Ovary (tissue), 9 donors: ENCODE data around the gene HSFX3. TPM values are rescaled to one million over a fixed set of nuclear protein-coding genes. Genes with fewer than 3 reads are reported as not detected.
A peak's percentile ranks its signal among the peaks of the same experiment; 100 is the strongest.
"Not testable (repeated sequence)": the region's sequence is repeated elsewhere in the genome, so short reads cannot be mapped to it uniquely, and the experiment has no call there.

Experiments
- DNase-seq, 5 donors: peaks; one replicate each; pipeline ENCODE4 v3.0.0-alpha.2; 2019 to 2020
- H3K27ac ChIP-seq, 2 donors: fragments of 200-600 bp; one replicate each; pipeline versions ENCODE4 v1.5.1 to v1.8.0; 2019 to 2022
- H3K27me3 ChIP-seq: fragments of 200-600 bp; one replicate; pipeline ENCODE4 v1.8.0; 2022
- H3K36me3 ChIP-seq: fragments of 200-600 bp; sonication (generic); one replicate; pipeline ENCODE4 v1.5.1; 2019
- H3K4me1 ChIP-seq: one replicate; pipeline ENCODE4 v1.8.1; 2013; ENCODE audit warnings: mild to moderate bottlenecking, moderate library complexity; ENCODE audit not compliant: insufficient read depth
- H3K4me3 ChIP-seq: fragments of 200-600 bp; sonication (generic); one replicate; pipeline ENCODE4 v1.5.1; 2017
- H3K9me3 ChIP-seq, 2 donors: fragments of 200-600 bp in 1 of 2; sonication (generic) in 1 of 2; one replicate each; pipeline versions ENCODE4 v1.5.1 to v1.8.1; 2013 to 2019; ENCODE audit warnings: mild to moderate bottlenecking in 1 of 2, moderate library complexity in 1 of 2
- EP300 ChIP-seq: sonication (generic); formaldehyde crosslinking; IDR thresholded peaks from one replicate; pipeline ENCODE4 v1.6.1; 2017; ENCODE audit warnings: antibody characterized with exemption
- POLR2A ChIP-seq: fragments of 450-650 bp; IDR thresholded peaks from one replicate; pipeline ENCODE4 v1.6.1; 2017; ENCODE audit warnings: antibody characterized with exemption, mild to moderate bottlenecking, moderate library complexity
- WGBS, 3 donors: extraction: QIAGEN DNeasy Blood & Tissue Kit in 1 of 3; methylation state at CpG; one replicate each; pipeline versions ENCODE4 v1.1.5 to v1.1.7; 2013 to 2017; 5-methylcytosine and 5-hydroxymethylcytosine counted together
- intact Hi-C, 4 donors: fragments of 100-400 bp; cut with DNase I; formaldehyde crosslinking; loops; one replicate each; pipeline versions ENCODE4 v1.11.0 to v1.15.1; 2022 to 2023
- polyA plus RNA-seq, 2 donors: library from polyadenylated mRNA; stranded (reverse); fragments of 200-250 nt in 1 of 2; fragments of 350-450 nt in 1 of 2; fragmentation: Illumina TruSeq in 1 of 2; extraction: RNeasy Lipid Tissue Mini Kit (QIAGEN cat#74804) in 1 of 2; gene quantifications; one replicate each; pipeline ENCODE4 v1.2.3, GENCODE V29; 2013 to 2014
- total RNA-seq, 7 donors: library from RNA; depleted of rRNA in 2 of 7; stranded (reverse); fragments of >200 nt in 2 of 7; fragmentation: NEBNext Ultra II Directional in 3 of 7; extraction: Animal tissue kit (Norgen Biotek cat#: 25700) in 3 of 7; gene quantifications; one replicate each; pipeline versions ENCODE4 v1.1.0 to v1.2.4, GENCODE V29; 2016 to 2023
- TF ChIP-seq, protein P1 (sequence below), 3 donors: fragments of 450-650 bp in 2 of 3; fragments of 200-600 bp in 1 of 3; IDR thresholded peaks; one replicate each; pipeline versions ENCODE4 v1.5.1 to v1.8.0; 2016 to 2022; ENCODE audit warnings: antibody characterized with exemption in 3 of 3, mild to moderate bottlenecking in 1 of 3
- donor health status: DM: no; HTN: no; CAD: no; lungs with moderate emphysema.
- donor health status: DM: no; HTN: no; CAD: no.
- donor health status: Bipolar disorder and iron deficiency.
- donor health status: DM: yes; HTN: yes; CAD: no.
- donor health status: DM: no; HTN: no; CAD: no.
- donor health status: DM: yes; HTN: yes; CAD: no.

HSFX3 gene
- total and polyA plus RNA-seq, 9 donors: not detected

GRCh38 chrX:149541521-149542047 is 8.1 kb downstream of the HSFX3 start:
- Histone ChIP-seq H3K36me3 (no peaks in the 10 kb centered on the region), H3K4me1 (peaks cover 3% of the 10 kb centered on the region), H3K4me3 (peak overlapping the region; percentile 56), H3K27ac (peak overlapping the region; percentile 44 to 86), H3K27me3 (no peaks in the 10 kb centered on the region), H3K9me3 (no peaks in the 10 kb centered on the region)
- no peak for TF ChIP-seq EP300
- no peak for TF ChIP-seq POLR2A
- TF ChIP-seq, protein P1, sequence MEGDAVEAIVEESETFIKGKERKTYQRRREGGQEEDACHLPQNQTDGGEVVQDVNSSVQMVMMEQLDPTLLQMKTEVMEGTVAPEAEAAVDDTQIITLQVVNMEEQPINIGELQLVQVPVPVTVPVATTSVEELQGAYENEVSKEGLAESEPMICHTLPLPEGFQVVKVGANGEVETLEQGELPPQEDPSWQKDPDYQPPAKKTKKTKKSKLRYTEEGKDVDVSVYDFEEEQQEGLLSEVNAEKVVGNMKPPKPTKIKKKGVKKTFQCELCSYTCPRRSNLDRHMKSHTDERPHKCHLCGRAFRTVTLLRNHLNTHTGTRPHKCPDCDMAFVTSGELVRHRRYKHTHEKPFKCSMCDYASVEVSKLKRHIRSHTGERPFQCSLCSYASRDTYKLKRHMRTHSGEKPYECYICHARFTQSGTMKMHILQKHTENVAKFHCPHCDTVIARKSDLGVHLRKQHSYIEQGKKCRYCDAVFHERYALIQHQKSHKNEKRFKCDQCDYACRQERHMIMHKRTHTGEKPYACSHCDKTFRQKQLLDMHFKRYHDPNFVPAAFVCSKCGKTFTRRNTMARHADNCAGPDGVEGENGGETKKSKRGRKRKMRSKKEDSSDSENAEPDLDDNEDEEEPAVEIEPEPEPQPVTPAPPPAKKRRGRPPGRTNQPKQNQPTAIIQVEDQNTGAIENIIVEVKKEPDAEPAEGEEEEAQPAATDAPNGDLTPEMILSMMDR (IDR thresholded peaks at IDR 0.05): no peak
- intact Hi-C loops: no loop called here
- DNase-seq: no peak
- WGBS, 3 donors: 42 to 56% (median 49%) methylated on average over 13 of the region's 13 CpGs

DNA sequence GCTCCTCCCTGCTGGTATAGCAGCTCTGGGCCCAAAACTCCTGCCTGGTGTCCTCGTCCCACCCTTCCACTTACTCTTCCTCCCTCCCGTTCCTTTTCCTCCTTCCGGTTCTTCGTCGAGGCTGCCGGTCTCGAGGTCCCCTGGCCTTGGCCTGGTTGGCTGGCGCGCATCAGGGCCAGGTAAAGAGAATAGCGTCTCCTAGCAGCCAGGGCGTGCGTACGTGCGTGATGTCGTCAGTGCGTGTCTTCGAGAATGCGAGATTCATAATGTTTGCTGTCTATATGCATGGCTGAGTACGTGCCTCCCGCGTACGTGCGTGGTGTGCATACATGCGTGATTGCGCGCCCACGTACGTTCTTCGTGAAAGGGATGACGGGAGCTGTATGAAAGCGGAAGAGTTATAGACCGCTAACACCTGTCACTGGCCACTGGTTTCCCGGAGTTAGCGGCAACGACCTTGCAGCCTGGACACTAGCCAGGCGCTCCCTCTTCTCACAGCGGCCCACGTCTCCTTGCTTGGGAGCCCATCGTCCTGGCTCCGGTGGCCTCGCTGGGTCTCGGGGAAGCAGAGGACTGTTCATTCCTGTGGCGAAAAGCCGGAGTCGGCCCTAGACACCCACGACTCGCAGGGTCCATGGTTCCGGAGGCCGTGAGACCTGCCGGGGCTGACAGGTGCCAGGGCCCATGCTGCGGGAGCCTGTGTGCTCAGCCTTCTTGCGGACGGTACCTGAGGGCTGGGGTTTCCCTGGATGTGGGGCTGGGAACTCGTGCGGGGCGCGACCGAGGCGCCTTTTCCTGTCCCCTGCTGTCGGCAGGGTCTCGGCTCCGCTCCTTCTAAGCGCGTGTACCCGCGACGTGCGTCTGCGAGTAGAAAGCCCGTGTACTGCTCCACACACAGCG is 8.9 kb downstream of the HSFX3 start, which contains the start of gene EOLA1:
Gene EOLA1, plus strand, starts transcription at position 392 of the 900 bp plus-strand sequence. CDS start 4,619 bp downstream, outside the sequence.
- peak in 1 of 5 donors; percentile 87 for DNase-seq
- H3K27me3 ChIP-seq: no peaks in the 10 kb centered on the region
- peak within 1 kb of the TSS; percentile 56 for H3K4me3 ChIP-seq
- TF ChIP-seq POLR2A (peak; percentile 28), EP300 (no peak)
- H3K27ac ChIP-seq: peak within 1 kb of the TSS; percentile 47 to 86
- H3K4me1 ChIP-seq: peaks cover 3% of the 10 kb centered on the region
- H3K36me3 ChIP-seq: no peaks in the 10 kb centered on the region
- no peaks in the 10 kb centered on the region for H3K9me3 ChIP-seq
- intact Hi-C loops: no loop called here
- 39 to 56% (median 55%) methylated on average over 71 of the region's 71 CpGs for WGBS, 3 donors

GRCh38 chrX:149540131-149540620 is 9.5 kb downstream of the HSFX3 start:
- intact Hi-C loops: no loop called here
- 36 to 49% (median 40%) methylated on average over 20 to 24 of the region's 24 CpGs for WGBS, 3 donors

GRCh38 chrX:149539283-149540130 is 10.2 kb downstream of the HSFX3 start:
- Histone ChIP-seq H3K27ac (peak overlapping the region in 1 of 2 donors; percentile 38), H3K4me1 (peaks cover 3% of the 10 kb centered on the region), H3K27me3 (no peaks in the 10 kb centered on the region), H3K36me3 (no peaks in the 10 kb centered on the region), H3K9me3 (no peaks in the 10 kb centered on the region), H3K4me3 (peak overlapping the region; percentile 47)
- intact Hi-C loops: no loop called here
- peak; percentile 86 to 90 (median 88) for DNase-seq
- WGBS, 3 donors: 30 to 41% (median 38%) methylated on average over 34 of the region's 34 CpGs
- TF ChIP-seq EP300: no peak
- TF ChIP-seq, protein P1 (IDR thresholded peaks at IDR 0.05): no peak
- no peak for TF ChIP-seq POLR2A

More at GRCh38 chrX:149540131-149540620, 9.5 kb downstream of the HSFX3 start:
- peak; percentile 89 to 94 (median 93) for DNase-seq
- peak overlapping the region; percentile 56 for H3K4me3 ChIP-seq
- no peaks in the 10 kb centered on the region for H3K36me3 ChIP-seq
- TF ChIP-seq, protein P1 (IDR thresholded peaks at IDR 0.05): no peak
- TF ChIP-seq POLR2A (no peak), EP300 (no peak)
- H3K9me3 ChIP-seq: no peaks in the 10 kb centered on the region
- peak overlapping the region; percentile 47 to 86 for H3K27ac ChIP-seq
- peaks cover 3% of the 10 kb centered on the region for H3K4me1 ChIP-seq
- no peaks in the 10 kb centered on the region for H3K27me3 ChIP-seq

DNA sequence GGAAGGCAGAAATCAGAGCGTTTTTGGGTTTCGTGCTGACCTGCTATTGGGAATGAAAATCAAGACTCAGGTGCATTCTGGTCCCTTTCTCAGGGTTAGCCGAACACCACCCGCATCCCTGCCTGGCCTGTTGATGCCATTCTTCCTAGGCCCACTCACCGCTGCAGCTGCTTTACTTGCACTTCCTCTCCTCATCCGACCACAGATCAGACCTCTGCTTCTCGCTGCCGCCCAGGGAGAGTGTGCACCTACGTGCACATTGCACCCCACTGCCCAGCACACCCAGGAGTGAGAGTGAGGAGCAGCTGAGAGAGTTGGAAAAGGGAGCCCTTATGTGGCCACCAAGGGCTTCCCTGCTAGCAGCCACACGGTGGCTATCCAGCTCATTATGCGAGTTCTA is 12.2 kb downstream of the HSFX3 start:
- H3K4me3 ChIP-seq, DNase-seq, intact Hi-C loops, H3K36me3 ChIP-seq, H3K27ac ChIP-seq, H3K27me3 ChIP-seq, H3K4me1 ChIP-seq, H3K9me3 ChIP-seq: not testable (repeated sequence)
- 80 to 87% (median 83%) methylated on average over 7 to 10 of the region's 11 CpGs for WGBS, 3 donors

DNA sequence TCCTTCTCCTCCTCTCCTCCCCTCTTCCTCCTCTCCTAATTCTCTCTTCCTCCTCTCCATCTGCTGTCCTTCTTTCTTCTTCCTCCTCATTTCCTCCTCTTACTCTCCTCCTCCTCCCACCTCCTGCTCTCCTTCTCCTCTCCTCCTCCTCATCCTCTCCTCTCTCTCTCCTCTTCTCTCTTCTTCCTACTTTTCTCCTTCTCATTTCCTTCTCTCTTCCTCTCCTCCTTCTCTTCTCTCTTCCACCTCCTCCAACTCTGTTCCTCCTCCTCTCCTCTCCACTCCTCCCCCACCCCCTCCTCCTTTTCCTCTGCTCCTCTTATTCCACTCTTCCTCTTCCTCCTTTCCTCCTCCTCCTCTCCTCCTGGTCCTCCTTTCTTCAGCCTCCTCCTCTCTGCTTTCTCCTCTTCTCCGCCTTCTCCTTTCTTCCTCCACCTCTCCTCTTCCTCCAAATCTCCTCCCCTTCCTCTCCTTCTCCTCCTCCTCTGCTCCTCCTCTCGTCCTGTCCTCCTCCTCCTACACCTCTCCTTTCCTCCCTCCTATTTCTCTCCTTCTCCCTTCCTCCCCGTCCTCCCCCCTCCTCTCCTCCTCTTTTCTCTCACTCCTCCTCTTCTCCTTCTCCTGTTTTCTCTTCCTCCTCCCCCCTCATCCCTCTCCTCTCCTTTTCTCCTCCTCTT is 14.7 kb downstream of the HSFX3 start:
- 50 to 54% (median 53%) methylated on average over 3 of the region's 3 CpGs for WGBS, 3 donors
- H3K4me1 ChIP-seq: not testable (repeated sequence)

GRCh38 chrX:149533999-149534398 is 15.7 kb downstream of the HSFX3 start:
- H3K27me3 ChIP-seq, intact Hi-C loops, H3K9me3 ChIP-seq, H3K36me3 ChIP-seq, H3K27ac ChIP-seq, H3K4me1 ChIP-seq, DNase-seq, H3K4me3 ChIP-seq: not testable (repeated sequence)
- WGBS, 3 donors: 82 to 89% (median 84%) methylated on average over 10 to 11 of the region's 11 CpGs

More for the DNA sequence above, 14.7 kb downstream of the HSFX3 start:
- H3K36me3 ChIP-seq, H3K27ac ChIP-seq, H3K9me3 ChIP-seq, H3K27me3 ChIP-seq, H3K4me3 ChIP-seq, intact Hi-C loops, DNase-seq: not testable (repeated sequence)
